DMS153 (cell line): ENCODE results near the gene TM4SF5.
A peak's percentile ranks its signal among the peaks of the same experiment; 100 is the strongest.
"Not testable (repeated sequence)": the region's sequence is repeated elsewhere in the genome, so short reads cannot be mapped to it uniquely, and the experiment has no call there.

Experiments used
- DNase-seq: peaks from one replicate; lab custom pipeline; 2025; lab: John Stamatoyannopoulos, UW

The TM4SF5 gene

DNA sequence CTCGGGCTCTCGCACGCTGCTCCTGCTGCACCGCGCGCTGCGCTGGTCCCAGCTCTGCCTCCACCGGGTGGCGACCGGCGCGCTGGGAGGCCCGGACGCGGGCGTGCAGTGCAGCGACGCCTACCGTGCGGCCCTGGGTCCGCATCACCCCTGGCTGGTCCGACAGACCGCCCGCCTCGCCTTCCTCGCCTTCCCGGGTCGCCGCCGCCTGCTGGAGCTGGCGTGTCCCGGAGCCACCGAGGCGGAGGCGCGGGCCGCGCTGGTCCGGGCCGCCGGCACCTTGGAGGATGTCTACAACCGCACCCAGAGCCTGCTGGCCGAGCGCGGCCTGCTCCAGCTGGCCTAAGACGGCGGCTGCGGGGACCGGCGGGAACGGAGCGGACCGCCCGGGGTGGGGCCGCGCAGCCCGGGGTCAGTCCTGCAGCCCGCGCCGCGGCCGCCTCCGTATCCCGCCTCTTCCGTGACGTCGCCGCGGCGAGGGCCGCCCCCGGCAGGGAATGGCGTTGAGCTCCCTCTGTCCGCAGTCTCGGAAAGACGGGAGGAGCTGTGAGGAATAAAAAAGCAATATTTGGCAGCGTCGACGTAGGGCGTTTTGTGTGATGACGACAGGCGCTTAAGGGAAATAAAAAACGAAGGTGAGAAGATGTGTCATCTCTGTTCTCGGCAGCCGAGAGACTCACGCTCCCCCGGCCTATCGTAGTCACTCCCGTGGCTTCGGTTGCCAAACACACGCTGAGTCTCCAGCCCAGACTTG lies 18.4 kb downstream of the TM4SF5 start:
- peak; percentile 42 for DNase-seq

DNA sequence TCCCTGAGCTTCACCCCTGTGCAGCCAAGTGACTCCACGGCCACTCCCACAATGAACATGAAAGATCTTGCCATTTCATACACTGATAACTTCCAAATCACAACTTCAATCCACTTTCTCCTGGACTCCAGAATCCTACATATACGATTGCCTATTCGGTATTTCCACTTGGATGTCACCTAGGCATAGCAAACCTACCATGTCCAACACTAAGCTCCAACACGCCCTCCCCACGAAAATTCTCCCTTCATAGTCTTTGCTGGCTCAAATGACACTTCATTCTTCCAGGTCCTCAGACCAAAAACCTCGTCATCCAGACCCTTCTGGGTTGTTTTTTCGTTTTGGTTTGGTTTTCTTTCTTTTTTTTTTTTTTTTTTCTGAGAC lies 19.0 kb downstream of the TM4SF5 start:
- DNase-seq = no peak

DNA sequence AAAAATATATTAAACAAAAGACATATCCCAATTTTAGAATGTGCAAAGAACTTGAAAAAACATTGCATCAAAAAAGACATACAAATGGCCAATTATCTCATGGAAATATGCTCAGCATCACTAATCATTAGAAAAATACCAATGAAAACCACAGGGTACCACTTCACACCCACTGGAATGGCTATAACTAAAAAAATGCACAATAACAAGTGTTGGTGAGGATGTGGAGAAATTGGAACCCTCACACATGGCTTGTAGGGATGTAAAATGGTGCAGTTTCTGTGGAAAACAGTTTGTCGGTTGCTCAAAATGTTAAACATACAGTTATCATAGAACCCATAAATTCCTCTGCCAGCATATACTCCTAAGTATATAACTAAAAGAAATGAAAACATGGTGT lies 23.5 kb downstream of the TM4SF5 start:
- no peak for DNase-seq

DNA sequence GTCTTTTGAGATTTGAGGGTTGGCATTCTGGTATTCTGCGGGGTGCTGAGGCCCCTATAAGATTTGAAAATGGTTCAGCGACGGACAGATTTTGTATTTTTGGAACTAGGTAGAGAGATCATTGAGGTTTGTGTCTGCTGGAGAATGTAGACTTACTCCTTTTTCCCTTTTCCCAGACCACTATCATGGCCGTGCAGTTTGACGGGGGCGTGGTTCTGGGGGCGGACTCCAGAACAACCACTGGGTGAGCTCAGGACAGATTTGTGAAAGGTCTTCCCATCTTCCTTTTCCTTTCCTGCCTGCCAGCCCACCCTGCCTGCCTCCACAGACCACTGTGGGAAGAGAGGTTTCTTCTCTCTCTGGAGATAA lies 24.9 kb downstream of the TM4SF5 start:
- no peak for DNase-seq

GRCh38 chr17:4800462-4801196 lies 28.9 kb downstream of the TM4SF5 start:
- no peak for DNase-seq

DNA sequence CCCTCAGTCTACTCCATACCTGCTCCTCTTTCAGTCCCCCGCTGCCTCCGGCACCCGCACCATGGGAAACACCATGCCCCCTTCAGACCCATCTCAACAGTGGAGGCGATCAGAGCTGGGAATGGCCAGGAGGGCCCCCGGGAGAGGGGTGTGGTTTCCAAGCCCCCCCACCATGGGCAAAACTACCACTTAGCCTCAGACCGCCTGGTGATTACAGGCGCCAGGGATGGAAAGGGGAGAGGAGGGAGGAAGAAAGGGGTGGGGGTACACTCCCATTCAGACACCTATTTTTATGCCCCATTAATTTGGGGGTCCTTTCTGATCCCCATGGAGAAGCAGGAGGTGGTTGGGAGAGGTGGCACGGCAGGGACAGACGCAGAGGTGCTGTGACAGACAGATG lies 30.5 kb downstream of the TM4SF5 start, which contains the start of gene C17orf114:
C17orf114 (minus strand) TSS at position 101 of the 400 bp plus-strand sequence.
- no peak for DNase-seq

GRCh38 chr17:4806456-4806776 lies 34.7 kb downstream of the TM4SF5 start:
- DNase-seq = no peak

GRCh38 chr17:4806777-4807604 lies 35.3 kb downstream of the TM4SF5 start, which contains the start of gene PLD2:
Gene PLD2, plus strand, starts transcription at chr17:4807152. Its CDS starts 621 bp downstream, at chr17:4807773.
- peak; percentile 16 for DNase-seq

DNA sequence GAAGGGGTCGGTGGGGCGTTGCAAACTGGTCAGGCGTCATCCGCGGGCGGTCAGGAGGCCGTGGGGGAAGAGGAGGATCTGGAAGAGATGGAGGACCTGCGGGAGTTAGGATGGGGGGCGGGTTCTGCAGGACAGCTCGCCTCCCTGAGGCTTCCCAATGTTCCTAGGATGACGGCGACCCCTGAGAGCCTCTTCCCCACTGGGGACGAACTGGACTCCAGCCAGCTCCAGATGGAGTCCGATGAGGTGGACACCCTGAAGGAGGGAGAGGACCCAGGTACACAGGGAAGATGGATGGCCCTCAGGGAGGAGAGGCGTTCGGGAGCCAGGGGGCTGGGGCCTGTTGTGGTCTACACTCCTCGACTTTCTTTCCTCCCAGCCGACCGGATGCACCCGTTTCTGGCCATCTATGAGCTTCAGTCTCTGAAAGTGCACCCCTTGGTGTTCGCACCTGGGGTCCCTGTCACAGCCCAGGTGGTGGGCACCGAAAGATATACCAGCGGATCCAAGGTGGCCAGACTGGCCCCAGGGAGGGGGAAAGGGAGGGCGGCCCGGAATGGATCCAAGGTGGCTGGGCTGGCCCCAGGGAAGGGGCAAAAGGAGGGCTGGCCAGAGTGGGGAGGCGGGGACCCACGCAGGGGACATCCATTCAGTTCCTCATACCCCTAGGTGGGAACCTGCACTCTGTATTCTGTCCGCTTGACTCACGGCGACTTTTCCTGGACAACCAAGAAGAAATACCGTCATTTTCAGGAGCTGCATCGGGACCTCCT lies 36.1 kb downstream of the TM4SF5 start:
- no peak for DNase-seq

- DNase-seq = no peak
Observed at GRCh38 chr17:4808378-4808767, 36.7 kb downstream of the TM4SF5 start.

DNA sequence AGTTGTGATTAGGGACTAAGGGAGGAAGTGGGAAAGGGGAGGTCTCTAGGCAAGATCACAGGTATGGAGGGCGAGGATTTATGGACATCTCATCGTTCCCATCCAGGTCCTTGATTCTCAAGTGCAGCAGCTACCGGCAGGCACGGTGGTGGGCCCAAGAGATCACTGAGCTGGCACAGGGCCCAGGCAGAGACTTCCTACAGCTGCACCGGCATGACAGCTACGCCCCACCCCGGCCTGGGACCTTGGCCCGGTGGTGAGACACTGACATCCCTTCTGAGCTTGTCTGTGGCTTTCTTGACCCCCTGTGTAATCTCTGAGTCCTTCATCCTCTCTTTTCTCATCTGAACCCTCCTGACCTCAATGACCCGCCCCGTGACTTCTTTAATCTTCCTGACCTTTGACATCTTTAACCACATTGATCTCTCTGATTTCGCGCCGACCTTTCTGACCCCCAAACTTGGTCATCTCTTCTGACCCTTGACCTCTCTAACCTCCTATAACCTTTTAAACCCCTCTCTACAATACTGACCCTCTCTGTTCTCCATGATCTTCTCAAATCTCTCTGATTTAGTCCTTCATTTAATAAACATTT lies 39.1 kb downstream of the TM4SF5 start:
- DNase-seq = no peak

GRCh38 chr17:4811471-4811870 lies 39.8 kb downstream of the TM4SF5 start:
- DNase-seq = no peak

DNA sequence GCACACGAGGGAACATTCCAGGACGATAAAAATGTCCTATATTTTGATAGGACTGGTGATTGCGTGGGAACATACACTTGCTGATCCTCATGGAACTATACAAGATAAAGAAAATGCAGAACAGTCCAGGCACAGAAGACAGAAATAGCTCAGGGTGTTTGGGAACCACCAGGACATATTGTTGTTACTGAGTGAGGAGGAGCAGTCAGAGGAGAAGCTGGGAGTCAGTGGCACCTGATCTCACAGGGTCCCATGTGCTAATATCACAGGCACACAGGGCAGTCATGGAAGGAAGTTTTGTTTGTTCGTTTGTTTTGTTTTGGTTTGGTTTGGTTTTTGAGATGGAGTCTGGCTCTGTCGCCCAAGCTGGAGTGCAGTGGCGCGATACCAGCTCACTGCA lies 41.0 kb downstream of the TM4SF5 start:
- no peak for DNase-seq

DNA sequence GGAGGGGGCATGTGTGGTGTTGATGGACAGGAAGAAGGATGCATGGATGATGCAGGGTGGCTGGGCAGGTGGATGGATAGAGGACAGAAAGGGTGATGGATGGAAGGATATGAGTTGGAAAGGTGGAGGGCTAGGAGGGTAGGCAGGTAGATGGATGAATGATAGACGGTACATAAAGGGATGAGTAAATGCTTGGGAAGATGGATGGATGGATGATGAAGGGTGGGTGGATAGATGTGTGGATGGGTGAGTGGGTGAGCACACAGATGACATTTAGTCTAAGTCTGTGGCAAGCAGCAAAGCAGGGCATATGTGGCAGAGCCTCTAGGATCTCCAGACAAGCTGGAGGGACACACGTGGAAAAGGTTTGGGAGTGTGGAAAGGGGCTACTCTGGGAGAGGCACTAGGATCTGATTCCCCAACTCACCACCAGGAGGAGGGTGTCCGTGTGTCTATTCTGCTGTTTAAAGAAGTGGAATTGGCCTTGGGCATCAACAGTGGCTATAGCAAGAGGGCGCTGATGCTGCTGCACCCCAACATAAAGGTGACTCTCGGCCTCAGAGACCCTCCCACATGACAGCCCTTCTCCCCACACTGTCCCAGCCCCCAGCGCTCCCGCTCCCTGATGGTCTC lies 43.5 kb downstream of the TM4SF5 start:
- no peak for DNase-seq

DNA sequence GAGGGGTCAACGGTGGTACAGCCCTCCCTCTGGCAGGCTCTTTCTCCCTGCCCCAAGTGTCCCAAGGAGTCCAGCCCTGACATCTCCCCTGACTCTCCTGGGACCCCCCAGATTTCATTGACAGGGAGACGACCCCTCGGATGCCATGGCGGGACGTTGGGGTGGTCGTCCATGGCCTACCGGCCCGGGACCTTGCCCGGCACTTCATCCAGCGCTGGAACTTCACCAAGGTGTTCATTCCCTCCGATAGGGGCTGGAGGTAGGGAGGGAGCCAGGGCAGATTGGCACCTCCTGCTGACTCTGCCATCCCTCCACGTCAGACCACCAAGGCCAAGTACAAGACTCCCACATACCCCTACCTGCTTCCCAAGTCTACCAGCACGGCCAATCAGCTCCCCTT lies 45.1 kb downstream of the TM4SF5 start:
- DNase-seq = no peak

DNA sequence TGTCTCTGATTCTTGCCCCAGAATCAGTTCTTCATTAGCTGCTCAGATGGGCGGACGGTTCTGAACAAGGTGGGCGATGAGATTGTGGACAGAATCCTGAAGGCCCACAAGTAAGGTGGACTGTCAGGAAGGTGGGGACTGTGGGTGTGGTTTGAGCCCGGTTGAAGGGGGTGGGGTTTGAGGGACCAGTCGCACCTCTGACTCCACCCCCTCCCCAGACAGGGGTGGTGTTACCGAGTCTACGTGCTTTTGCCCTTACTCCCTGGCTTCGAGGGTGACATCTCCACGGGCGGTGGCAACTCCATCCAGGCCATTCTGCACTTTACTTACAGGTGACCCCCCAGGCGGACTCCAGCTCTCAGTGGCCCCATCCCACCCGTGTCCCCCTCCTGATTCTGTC lies 46.6 kb downstream of the TM4SF5 start:
- DNase-seq = no peak

DNA sequence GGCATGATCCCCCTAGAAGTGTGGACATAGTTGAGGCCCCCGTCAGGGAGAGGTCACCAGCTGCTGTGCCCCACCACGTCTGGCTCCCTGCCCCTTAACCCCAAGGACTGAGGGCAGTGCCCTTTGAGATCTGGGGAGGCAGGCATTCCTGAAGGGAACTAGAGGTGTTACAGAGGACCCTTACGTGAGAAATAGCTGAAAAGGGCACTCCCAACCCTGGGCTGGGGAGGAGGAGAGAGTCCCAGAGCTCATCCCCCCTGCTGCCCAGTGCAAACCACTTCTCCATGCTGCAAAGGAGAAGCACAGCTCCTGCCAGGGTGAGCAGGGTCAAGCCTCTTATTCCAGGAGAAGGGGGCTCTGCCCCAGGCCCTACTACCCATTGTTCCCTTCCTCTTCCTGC lies 51.1 kb downstream of the TM4SF5 start:
- no peak for DNase-seq

- DNase-seq = no peak
Observed at GRCh38 chr17:4823373-4824089, 51.8 kb downstream of the TM4SF5 start.

GRCh38 chr17:4827399-4827798 lies 55.7 kb downstream of the TM4SF5 start:
- DNase-seq = no peak

DNA sequence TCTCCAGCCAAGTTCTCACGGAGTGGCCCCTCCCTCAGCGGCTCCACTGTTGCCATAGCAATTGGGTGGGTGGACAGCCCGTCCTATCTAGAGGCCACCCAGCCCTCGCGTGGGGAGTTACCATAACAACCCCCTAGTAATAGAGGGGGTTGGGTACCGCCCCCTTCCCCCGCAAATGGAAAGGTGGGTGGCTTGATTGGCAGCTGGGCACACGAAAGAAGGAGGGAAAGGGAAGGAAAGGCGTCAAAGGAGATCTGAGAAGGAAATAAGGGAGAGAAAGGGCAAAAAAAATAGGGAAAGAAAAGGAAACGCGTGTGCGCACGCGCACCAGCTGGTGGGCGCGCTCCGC lies 61.1 kb downstream of the TM4SF5 start:
- DNase-seq = not testable (repeated sequence)
